ENCODE measurements around the gene GPR180. TPM values are rescaled to one million over a fixed set of nuclear protein-coding genes. Genes with fewer than 3 reads are reported as not detected.

GPR180 gene
- total and polyA plus RNA-seq, 2 experiments from 2014 or later, result 3.7 to 9.5 TPM

GRCh38 chr13:94552095-94552494, 49.6 kb upstream of the GPR180 start (continued):
- TF ChIP-seq, protein P1, sequence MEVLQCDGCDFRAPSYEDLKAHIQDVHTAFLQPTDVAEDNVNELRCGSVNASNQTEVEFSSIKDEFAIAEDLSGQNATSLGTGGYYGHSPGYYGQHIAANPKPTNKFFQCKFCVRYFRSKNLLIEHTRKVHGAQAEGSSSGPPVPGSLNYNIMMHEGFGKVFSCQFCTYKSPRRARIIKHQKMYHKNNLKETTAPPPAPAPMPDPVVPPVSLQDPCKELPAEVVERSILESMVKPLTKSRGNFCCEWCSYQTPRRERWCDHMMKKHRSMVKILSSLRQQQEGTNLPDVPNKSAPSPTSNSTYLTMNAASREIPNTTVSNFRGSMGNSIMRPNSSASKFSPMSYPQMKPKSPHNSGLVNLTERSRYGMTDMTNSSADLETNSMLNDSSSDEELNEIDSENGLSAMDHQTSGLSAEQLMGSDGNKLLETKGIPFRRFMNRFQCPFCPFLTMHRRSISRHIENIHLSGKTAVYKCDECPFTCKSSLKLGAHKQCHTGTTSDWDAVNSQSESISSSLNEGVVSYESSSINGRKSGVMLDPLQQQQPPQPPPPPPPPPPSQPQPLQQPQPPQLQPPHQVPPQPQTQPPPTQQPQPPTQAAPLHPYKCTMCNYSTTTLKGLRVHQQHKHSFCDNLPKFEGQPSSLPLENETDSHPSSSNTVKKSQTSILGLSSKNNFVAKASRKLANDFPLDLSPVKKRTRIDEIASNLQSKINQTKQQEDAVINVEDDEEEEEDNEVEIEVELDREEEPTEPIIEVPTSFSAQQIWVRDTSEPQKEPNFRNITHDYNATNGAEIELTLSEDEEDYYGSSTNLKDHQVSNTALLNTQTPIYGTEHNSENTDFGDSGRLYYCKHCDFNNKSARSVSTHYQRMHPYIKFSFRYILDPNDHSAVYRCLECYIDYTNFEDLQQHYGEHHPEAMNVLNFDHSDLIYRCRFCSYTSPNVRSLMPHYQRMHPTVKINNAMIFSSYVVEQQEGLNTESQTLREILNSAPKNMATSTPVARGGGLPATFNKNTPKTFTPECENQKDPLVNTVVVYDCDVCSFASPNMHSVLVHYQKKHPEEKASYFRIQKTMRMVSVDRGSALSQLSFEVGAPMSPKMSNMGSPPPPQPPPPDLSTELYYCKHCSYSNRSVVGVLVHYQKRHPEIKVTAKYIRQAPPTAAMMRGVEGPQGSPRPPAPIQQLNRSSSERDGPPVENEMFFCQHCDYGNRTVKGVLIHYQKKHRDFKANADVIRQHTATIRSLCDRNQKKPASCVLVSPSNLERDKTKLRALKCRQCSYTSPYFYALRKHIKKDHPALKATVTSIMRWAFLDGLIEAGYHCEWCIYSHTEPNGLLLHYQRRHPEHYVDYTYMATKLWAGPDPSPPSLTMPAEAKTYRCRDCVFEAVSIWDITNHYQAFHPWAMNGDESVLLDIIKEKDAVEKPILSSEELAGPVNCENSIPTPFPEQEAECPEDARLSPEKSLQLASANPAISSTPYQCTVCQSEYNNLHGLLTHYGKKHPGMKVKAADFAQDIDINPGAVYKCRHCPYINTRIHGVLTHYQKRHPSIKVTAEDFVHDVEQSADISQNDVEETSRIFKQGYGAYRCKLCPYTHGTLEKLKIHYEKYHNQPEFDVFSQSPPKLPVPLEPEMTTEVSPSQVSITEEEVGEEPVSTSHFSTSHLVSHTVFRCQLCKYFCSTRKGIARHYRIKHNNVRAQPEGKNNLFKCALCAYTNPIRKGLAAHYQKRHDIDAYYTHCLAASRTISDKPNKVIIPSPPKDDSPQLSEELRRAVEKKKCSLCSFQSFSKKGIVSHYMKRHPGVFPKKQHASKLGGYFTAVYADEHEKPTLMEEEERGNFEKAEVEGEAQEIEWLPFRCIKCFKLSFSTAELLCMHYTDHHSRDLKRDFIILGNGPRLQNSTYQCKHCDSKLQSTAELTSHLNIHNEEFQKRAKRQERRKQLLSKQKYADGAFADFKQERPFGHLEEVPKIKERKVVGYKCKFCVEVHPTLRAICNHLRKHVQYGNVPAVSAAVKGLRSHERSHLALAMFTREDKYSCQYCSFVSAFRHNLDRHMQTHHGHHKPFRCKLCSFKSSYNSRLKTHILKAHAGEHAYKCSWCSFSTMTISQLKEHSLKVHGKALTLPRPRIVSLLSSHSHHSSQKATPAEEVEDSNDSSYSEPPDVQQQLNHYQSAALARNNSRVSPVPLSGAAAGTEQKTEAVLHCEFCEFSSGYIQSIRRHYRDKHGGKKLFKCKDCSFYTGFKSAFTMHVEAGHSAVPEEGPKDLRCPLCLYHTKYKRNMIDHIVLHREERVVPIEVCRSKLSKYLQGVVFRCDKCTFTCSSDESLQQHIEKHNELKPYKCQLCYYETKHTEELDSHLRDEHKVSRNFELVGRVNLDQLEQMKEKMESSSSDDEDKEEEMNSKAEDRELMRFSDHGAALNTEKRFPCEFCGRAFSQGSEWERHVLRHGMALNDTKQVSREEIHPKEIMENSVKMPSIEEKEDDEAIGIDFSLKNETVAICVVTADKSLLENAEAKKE (CRISPR knock-in tag; IDR thresholded peaks at IDR 0.05), result no peak
- TF ChIP-seq NANOG (IDR thresholded peaks at IDR 0.05; ENCODE audit: borderline replicate concordance), result no peak

- ATAC-seq (no peak), DNase-seq (ENCODE audit: low spot score) (no peak)
- TF ChIP-seq ETS1 (IDR thresholded peaks at IDR 0.05), result no peak
- TF ChIP-seq JUNB (IDR thresholded peaks at IDR 0.05; ENCODE audit: unreplicated experiment), result no peak
- TF ChIP-seq EZH2phosphoT487 (IDR thresholded peaks at IDR 0.05; ENCODE audit: unreplicated experiment), result no peak
- no peak for TF ChIP-seq CREB1 (CRISPR knock-in tag; IDR thresholded peaks at IDR 0.05; ENCODE audit: low read depth)
- TF ChIP-seq ZNF114 (CRISPR knock-in tag; IDR thresholded peaks at IDR 0.05), result no peak
- TF ChIP-seq NANOG (IDR thresholded peaks at IDR 0.05; ENCODE audit: borderline replicate concordance), result no peak
- TF ChIP-seq EZH2 (IDR thresholded peaks at IDR 0.05; ENCODE audit: low read depth, unreplicated experiment), result no peak
- Mint-ChIP-seq H3K9me3 (peaks cover 5% of the 10 kb centered on the region; the same call in 2 of the 3 replicates), H3K4me1 (peaks cover 11% of the 10 kb centered on the region), H3K4me3 (no peak overlapping the region), H3K27ac (no peak overlapping the region), H3K27me3 (ENCODE audit: insufficient read depth, low read depth, poor library complexity) (peaks cover 17% of the 10 kb centered on the region), H3K36me3 (ENCODE audit: low read depth) (peaks cover 3% of the 10 kb centered on the region; the same call in 2 of the 3 replicates)
- no peak overlapping the region for H3K27ac ChIP-seq (ENCODE audit: low read depth)
- no peaks in the 10 kb centered on the region for H3K79me2 ChIP-seq (replicated peaks; ENCODE audit: insufficient read depth)
- H3K36me3 ChIP-seq (ENCODE audit: insufficient read depth), result no peaks in the 10 kb centered on the region
- H3K4me2 ChIP-seq, result no peak overlapping the region
- H3K4me1 ChIP-seq (ENCODE audit: insufficient read depth), result no peaks in the 10 kb centered on the region
- H2AFZ ChIP-seq, result no peak overlapping the region
- no peaks in the 10 kb centered on the region; the same call in 1 of the 2 replicates for H3F3A ChIP-seq (replicated peaks; ENCODE audit: low read depth)
- H3K4me3 ChIP-seq, result no peak overlapping the region
- H3K9me2 ChIP-seq (ENCODE audit: insufficient read depth), result no peaks in the 10 kb centered on the region
- no peaks in the 10 kb centered on the region for H3K27me3 ChIP-seq (ENCODE audit: insufficient read depth)
- no peaks in the 10 kb centered on the region for H4K20me1 ChIP-seq (replicated peaks; ENCODE audit: insufficient read depth)
Observed at GRCh38 chr13:94553766-94554165, 47.9 kb upstream of the GPR180 start.
